22Rv1 (cell line): ENCODE data around the gene TCF7L2.

Source experiments
- ZFX ChIP-seq: fragments of 450-650 bp; IDR thresholded peaks from 2 replicates; pipeline ENCODE4 v1.6.1; 2017; ENCODE audit warnings: antibody characterized with exemption, borderline replicate concordance
- TF ChIP-seq, protein P1 (sequence below): fragments of 450-650 bp; IDR thresholded peaks from 2 replicates; pipeline ENCODE4 v1.5.1; 2017; ENCODE audit warnings: mild to moderate bottlenecking

DNA sequence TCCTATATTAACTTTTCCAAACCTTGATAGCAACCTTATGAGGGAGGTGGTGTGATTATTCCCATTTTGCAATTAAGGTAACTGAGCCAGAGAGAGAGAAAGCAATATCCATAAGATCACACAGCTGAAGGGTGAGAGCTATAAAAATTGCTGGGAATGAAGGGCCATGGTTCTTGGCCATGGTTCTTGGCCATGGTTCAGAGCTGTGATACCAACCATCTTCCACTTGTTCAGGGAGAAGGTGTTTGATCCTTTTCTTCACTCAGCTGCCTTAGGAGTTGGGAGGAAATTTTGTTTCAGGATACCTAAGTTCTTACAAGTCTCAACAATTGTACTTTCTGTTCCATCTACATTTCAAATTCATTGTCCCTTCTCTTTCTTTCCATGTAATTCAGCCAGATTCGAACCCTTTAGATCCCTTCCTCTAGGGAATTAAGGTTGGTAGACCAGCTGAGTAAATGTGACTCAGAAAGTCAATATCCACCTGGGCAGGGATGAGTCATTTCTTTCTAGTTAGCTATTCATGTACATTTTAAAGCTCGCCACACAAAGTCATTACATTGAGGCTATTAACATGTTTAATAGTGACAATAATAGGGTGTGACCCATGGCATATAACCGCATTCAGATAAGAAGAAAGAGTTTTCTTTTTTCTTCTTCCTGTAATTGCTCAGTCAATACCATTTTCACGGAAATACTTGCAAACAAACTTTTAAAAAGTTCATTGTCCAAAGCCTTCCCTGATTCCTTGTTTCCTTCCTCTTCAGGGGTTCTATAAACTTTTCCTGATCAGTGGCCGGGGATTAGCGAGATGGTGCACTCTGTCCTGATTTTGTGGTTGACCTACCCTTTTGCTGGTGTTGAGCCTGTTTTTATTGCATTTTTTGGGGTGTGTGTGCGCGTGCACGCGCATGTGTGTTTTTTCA is 143.4 kb downstream of the TCF7L2 start:
- TF ChIP-seq, protein P1, sequence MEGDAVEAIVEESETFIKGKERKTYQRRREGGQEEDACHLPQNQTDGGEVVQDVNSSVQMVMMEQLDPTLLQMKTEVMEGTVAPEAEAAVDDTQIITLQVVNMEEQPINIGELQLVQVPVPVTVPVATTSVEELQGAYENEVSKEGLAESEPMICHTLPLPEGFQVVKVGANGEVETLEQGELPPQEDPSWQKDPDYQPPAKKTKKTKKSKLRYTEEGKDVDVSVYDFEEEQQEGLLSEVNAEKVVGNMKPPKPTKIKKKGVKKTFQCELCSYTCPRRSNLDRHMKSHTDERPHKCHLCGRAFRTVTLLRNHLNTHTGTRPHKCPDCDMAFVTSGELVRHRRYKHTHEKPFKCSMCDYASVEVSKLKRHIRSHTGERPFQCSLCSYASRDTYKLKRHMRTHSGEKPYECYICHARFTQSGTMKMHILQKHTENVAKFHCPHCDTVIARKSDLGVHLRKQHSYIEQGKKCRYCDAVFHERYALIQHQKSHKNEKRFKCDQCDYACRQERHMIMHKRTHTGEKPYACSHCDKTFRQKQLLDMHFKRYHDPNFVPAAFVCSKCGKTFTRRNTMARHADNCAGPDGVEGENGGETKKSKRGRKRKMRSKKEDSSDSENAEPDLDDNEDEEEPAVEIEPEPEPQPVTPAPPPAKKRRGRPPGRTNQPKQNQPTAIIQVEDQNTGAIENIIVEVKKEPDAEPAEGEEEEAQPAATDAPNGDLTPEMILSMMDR = no peak
- no peak for TF ChIP-seq ZFX
